NCI-H345 treated with DMSO at 0.1 percent for 48 hours (cell line): Measurements from ENCODE around the gene MMAB.
"Not testable (repeated sequence)": the region's sequence is repeated elsewhere in the genome, so short reads cannot be mapped to it uniquely, and the experiment has no call there.

Experiments used
- DNase-seq: peaks from one replicate; lab custom pipeline; 2025; ENCODE audit not compliant: unreplicated experiment; lab: John Stamatoyannopoulos, UW

Gene MMAB

DNA sequence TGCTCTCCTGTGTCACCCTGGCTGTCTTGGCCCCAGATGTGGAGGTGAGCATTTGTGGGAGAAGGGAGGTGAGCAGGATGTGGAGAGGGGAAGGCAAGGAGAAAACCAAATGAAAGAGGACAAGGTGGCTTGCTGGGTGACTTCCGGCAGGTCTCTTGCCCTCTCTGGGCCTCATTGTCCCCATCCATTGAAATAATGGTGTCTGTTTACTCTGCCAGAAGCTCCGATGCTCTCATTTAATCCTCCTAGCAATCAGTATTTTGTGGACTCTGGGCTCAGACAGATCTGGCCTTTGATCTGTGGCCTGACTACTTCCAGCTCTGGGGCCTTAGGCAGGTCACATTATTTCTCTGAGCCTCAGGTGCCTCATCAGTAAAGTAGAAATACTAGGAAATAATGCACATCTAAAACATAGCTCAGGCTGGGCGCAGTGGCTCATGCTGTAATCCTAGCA lies 30.9 kb upstream of the MMAB start:
- no peak for DNase-seq

DNA sequence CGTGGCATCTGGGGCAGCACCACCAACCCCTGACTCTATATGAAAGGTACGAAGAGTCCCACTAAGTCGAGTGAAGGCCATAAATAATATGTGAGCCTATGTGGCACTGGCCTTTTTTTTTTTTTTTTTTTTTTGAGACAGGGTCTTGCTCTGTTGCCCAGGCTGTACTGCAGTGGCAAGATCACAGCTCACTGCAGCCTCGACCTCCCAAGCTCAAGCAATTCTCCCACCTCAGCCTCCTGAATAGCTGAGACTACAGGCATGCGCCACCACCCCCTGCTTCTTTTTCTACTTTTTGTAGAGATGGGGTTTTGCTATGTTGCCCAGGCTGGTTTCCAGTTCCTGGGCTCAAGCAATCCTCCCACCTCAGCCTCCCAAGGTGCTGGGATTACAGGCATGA lies 28.8 kb upstream of the MMAB start:
- DNase-seq: not testable (repeated sequence)

DNA sequence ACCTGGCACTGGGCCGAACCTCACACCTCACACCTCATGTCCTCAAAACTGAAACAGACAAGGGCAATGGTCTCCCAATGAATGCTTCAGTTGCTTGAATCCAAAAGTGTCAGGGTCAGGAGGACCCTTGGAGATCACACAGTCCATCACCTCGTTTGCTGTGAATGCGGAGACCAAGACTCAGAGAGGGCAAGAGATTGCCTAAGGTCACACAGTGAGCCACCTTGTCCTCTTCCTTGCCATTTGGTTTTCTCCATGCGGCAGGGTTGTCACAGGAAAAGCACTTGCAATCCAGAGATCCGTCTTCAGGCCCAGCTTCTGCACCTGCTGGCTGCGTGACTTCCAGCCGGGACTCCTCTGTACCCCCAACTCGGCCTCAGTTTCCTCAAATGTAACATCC lies 28.3 kb upstream of the MMAB start:
- DNase-seq: no peak

DNA sequence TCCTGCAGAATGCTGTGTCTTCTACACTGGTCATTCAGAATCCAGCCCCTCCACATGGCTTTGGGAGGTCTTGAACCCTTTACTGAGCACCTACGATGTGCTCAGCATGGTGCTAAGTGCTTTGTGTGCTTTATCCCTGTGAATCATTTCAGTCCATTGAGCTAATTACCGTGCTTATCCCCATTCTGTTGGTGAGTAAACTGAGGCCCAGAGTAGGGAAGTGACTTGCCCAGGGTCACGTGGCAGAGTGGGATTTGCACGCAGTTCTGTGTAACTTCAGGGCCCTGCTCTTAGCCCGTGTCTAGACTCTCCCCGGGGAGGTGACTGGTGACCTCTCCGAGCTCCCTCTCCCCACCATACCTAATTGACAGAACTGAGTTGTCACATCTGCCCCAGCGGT lies 27.7 kb upstream of the MMAB start:
- DNase-seq: no peak

DNA sequence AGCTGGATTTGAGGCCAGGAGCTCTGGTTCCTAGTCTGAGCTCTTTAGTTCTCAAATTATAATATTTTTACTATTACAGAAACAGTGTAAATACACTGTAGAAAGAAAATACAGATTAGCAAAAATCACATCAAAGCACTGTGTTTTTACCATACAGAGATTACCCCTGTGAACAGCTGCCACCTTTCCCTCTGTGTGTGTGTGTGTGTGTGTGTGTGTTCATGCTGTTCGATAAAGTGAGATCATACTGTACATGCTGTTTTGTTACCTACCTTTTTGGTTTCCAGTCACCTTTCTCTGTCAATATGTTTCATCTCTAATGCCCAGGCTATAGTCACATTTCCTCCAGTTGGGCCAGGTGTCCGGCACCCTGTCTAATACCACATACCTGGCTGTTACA lies 27.2 kb upstream of the MMAB start:
- DNase-seq: no peak

DNA sequence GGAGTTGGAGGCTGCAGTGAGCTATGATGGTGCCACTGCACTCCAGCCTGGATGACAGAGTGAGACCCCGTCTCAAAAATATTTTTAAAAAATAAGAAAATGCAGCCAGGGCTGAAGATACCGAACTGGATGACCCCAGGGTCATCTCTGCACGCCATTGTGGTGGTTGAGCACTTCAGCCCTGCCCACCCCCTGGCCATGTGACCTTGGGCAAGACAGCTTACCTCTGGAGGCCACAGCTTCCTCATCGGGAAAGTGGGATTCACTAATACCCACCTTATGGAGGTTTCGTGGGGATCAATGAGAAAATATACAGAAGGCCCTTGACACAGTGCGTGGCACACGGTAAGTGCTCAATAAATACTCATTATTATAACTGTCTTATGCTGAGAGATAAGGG lies 25.8 kb upstream of the MMAB start:
- no peak for DNase-seq

DNA sequence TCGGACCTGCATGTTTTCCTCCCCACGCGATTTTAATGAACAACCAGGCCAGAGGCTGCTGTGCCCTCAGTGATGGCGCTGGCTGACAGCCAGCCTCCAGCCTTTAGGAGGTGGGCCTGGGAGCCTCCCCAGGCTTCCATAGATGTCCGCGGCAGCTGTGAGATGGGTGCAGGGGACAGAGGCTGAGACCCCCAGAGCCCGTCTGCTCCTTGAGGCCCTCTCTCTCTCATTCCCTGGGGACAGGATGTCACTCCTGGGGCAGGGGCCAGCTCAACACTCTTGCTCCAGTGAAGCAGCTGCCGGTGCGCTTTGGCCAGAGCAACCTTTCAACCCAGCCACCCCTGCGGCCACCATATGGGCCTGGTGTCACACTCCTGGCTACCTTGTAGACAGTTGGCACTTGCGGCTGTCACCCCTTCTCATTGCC lies 25.1 kb upstream of the MMAB start:
- DNase-seq: no peak

DNA sequence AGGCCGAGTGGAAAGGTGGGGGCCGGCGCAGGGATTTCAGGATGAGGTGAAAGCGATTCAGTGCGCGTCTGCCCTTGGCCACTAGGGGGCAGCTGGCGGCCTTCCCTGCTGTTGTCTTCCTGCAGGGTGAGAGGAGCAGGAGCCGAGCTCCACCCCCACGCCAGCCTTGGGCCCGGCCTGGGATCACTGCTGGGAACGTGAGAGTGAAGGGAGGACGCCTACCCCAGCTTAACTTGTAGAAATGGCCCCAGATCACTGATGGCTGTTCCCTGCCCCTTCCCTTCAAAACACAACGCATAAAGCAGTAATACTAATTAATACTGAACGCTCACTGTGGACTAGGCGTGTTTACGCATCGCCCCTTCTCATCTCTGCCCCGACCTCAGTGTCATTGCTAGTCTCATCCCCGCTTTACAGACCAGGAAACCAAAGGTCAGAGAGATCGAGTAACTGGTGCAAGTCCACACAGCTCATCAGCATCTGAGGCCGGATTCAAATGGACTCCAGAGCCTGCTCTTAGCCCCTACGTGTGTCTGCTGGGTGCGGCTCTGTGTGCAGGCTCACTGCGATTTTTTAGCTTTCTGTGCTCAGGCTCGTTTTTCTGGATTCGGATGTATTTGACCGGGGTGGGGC lies 24.6 kb upstream of the MMAB start:
- peak; percentile 74 for DNase-seq

DNA sequence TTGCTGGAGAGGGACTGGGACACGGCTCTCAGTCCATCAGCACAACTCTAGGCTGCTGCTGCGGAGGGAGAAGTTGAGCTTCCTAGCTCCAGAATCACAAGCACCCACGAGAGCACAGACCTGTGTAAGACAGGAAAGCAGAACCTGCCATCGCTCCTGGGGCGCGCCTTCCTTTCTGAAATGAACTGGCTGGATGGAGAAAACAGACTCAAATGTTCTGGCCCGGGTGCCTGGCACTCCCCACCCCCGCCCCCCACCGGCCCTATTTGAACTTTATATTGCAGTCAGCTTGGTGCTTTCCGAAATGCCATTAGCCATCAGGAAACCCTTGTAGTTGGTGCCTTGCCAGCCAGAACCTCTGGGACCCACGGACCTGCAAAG lies 24.1 kb upstream of the MMAB start:
- no peak for DNase-seq

DNA sequence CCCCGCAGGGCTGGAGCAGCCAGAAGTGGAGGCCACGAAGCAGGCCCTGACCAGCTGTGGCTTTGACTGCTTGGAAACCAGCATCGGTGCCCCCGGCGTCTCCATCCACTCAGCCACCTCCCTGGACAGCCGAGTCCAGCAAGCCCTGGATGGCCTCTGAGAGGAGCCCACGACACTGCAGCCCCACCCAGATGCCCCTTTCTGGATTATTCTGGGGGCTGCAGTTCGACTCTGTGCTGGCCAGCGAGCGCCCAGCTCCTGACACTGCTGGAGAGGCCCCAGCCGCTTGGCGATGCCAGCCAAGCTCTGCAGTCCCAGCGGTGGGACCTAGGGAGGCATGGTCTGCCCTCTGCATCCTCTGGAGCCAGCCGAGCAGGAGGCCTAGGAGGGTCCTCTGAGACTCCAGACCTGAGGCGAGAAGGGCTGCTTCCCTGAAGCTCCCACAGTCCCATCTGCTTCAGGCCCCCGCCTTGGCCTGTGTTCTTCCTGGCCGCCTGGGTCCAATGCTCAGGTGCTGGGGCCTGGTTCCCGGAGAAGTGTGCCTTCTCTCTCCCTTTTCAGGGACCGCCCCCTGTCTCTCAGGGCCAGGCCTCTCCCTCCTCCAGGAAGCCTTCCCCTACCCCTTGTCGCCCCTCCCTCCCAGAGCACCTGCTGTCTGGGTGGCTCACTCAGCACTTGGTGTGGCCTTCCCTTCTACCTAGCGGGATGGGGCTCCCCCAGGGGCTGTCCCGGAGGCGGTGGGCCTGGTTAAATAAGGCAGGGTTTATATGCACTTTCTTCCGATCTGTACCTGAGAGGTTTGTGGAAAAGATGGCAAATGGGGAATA lies 23.3 kb upstream of the MMAB start:
- DNase-seq: no peak

DNA sequence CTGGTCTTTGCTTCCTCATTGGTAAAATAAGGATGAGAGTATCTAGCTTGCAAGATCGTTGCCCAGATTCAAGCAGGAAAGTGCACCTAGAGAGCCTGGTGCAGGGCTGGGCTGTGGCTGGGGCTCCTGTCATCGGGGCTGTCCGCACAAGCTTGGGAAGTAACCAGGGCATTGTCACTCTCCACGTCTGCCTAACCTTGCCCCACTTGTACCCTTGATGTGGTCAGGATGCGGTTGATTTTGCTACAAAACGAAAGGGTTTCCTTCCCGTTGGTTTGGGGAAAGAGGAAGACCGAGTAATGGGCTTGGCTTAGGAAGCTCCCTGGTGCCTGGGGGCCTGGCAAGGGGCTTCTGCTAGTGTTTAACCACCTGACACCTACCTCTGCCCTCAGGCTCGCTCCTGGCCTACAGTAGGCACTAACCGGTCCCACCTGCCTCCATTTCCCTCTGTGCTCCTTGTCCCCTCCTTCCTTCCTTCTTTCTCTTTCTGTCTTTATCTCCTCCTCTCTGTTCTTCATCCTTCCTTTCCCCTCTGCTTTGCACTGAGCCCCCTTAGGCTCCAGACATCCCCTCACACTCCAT lies 22.1 kb upstream of the MMAB start:
- DNase-seq: no peak

DNA sequence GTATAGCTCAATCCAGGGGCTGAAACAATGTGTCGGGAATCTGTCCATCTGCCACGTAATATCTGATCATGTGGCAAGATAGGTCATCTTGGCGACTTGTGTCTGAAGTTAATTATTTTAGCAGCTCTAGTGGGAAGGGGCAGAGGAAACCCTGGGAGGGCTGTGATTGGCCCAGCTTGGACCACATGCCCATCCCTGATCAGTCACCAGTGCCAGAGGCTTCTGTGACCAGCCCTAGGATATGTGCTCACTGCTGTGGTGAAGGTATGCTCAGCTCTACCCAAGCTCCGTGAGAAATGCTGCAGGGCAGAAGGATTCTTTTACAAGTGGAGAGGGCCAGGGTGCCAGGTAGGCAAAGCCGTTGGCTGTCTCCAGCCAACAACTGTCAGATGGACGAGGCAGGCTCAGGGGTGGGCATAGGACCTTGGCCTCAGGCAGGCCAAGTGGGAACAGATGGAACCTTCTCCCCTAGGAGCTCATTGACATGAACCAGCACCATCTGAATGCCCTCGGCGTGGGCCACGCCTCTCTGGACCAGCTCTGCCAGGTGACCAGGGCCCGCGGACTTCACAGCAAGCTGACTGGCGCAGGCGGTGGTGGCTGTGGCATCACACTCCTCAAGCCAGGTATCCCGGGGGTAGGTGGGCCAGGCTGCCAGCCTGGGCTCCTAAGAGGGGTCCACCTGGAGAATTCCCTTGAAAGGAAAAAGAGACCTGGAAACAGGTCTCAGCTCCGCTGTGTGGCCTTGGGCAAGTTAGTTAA lies 21.4 kb upstream of the MMAB start:
- no peak for DNase-seq

DNA sequence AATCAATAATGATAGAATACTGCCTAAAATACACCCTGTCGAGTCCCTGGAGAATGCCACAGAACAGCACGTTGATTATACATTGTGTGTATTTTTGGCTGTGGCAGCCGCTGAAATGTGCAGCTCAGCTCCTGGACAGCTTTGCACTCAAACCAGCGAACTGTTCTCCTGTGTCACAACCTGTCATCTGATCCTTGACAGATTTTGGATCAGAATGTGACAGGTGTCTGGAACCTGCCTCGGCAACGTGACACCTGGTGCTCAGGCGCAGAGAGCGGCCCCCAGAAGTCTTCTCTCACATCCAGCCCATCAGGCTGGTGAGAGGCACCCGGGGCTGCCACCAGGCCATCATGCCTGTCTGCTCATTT lies 19.6 kb upstream of the MMAB start:
- DNase-seq: no peak

DNA sequence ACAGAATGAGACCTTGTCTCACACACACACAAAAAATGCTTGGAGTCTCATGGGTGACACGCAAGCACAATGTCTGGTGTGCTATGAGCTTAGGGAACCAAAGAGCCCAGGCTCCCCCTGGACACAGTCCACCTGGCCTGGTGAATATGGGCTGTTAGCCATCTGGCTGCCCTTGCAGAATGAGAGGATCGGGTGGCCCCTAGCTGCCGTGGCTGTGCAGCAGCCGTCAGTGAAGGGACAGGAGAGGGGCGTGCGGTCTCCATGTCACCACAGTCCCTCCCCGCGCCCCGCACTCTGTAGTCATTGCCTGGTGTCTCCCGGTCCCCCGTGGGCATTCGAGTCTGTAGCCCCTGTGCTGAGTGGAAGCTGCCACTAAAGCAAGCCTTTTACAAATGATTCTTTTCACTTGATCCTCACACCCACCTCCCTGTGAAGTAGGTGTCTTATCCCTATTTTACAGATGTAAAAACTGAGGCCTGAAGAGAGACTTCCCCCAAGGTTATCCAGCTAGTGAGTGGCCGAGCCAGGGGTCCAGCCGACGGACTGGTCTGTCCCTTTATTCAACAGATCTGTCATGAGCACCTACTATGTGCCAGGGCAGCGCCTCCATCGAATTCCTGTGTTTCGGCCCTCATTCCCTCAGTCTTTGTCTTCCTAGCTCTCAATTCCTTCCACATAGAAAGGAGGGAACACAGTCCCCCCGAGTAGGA lies 19.0 kb upstream of the MMAB start:
- DNase-seq: no peak

DNA sequence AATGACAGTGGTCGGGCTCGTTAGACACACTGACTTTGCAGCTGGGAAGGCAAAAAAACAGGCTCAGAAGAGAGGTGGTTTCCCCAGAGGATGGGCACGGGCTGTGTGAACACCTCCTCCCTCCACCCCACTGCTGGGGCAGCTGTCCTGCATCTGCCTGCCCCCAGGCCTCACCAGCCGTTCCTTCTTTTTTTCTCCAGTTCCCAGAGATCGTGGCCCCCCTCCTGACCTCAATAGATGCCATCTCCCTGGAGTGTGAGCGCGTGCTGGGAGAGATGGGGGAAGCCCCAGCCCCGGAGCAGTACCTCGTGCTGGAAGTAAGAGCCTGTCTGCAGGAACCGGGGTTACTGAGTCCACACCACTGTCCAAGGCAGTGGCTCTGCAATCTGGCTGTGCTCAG lies 17.7 kb upstream of the MMAB start:
- no peak for DNase-seq

DNA sequence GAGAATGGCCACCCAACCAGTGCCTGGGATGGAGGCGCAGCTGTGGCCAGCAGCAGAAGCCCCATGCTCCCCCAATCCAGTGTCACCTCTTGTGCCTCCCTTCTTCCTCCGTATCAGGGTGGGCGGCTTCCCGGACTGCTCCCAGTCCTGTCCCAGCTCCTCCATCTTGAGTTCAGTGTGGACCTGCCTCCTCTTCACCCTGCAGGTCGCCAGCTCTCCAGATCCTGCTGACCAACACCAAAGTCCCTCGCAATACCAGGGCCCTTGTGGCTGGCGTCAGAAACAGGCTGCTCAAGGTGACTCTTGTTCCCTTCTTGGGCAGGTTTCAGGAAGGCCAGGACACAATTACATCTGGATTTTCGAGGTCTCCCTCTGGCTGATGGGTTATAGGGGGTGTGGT lies 17.3 kb upstream of the MMAB start:
- no peak for DNase-seq

DNA sequence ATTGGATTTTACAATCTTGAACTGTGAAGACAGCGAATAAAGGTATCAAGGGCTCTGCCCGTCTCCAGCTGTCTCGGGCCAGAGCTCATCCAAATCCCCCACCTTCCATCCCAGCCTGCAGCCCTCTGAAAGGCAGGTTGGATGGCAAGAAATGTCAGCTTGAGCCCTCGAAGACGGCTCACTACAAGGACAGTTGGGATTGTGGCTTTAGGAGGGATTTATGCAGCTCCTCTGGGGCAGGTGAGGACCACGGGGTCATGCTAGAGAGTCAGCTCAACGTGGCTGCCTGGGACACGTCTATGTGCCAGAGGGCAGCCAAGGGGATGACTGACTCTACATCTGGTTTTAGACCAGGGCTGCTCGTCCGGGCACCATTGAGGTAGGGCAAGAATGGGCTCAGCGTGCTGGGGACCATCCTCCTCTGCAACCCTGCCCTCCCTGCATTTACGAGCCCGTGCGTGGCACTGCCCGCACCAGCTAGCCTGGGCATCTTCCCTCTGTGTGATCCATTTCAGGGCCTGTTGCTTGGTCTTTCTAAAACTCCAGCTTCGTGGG lies 16.5 kb upstream of the MMAB start:
- no peak for DNase-seq

DNA sequence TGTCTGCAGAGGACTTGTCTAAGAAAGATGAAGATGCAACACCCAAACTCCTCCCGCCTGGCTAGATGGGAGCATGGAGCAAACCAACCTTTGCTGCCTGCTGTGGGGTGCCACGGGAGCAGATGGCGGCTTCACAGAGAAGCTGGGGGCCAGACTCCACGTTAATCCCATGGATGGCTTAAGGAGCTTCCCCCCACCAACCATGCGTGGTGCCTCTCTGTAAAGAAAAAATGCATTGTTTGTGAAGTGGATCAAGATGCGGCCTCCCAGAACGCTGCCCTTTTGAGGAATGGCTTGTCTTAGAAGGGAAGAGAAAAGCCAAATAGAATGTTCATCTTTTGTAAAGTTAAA lies 15.9 kb upstream of the MMAB start:
- no peak for DNase-seq

DNA sequence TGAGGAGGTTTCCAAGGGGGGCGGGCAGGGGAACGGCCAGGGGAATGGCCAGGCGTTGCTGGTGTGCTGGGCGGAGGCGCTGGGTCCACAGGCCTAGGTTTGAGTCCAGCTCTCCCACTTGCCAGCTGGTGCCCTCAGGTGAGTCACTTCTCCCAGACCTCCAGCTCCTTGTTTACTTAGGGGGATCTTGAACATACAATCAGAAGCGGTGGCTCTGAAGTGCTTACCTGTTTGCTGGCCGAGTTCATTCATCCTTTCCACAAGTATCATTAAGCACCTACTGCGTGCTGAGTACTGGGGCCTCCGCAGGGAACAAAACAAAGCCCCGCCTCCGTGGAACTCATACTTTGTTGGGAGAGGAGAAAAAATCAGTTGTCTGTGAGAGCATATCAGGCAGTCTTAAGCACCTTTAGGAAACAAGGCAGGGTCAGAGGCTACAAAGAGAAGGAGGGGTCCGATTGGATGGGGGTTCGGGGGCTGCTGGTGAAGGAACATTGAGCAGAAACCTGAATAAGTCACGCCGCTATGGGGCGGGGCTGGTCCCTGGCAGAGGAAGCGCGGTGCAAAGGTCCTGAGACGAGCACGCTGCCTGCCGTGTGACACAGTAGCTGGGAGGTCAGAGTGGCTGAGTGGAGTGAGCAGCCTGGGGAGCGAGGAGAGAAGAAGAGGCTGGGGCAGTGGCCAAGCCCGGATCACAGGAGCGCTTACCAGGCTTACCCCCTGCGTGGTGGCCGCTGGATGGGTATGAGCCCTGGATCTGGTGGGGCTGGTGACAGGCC lies 15.3 kb upstream of the MMAB start:
- no peak for DNase-seq

DNA sequence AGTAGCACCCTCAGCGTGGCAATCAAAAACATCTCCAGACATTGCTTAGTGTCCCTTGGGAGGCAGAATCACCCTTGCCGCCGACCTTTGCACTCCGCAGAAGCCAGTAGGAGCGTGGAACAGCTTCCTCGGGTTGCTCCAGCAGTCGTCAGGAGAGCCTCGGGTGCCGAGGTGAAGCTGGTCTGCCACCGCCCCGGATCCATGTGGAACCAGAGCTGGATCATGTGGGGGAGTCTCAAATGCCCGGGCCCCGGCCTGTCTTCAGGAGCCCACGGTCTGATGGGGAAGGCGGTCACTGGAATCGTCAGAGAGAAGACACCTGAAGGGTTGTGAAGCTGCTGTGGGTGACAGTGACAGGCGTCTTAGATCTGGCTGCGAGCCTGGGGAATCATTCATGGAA lies 14.6 kb upstream of the MMAB start:
- no peak for DNase-seq
